Ishikawa (cell line): Measurements from ENCODE around the gene MAP3K1.

Experiments used
- CEBPB ChIP-seq: IDR thresholded peaks from 2 replicates; pipeline ENCODE4 v1.6.1; 2012
- CREB1 ChIP-seq: IDR thresholded peaks from 2 replicates; pipeline ENCODE4 v1.6.1; 2012; ENCODE audit warnings: low read depth
- EGR1 ChIP-seq: IDR thresholded peaks from 2 replicates; pipeline ENCODE4 v1.6.1; 2012
- EP300 ChIP-seq: IDR thresholded peaks from 2 replicates; pipeline ENCODE4 v1.6.1; 2012; ENCODE audit warnings: borderline replicate concordance
- FOXM1 ChIP-seq: IDR thresholded peaks from 2 replicates; pipeline ENCODE4 v1.6.1; 2012; ENCODE audit warnings: low read depth, borderline replicate concordance
- TAF1 ChIP-seq: IDR thresholded peaks from 2 replicates; pipeline ENCODE4 v1.6.1; 2012; ENCODE audit warnings: low read depth, mild to moderate bottlenecking
- TCF12 ChIP-seq: IDR thresholded peaks from 2 replicates; pipeline ENCODE4 v1.6.1; 2012; ENCODE audit warnings: low read depth
- TF ChIP-seq, protein P1 (sequence below): IDR thresholded peaks from 2 replicates; pipeline ENCODE4 v1.6.1; 2012

DNA sequence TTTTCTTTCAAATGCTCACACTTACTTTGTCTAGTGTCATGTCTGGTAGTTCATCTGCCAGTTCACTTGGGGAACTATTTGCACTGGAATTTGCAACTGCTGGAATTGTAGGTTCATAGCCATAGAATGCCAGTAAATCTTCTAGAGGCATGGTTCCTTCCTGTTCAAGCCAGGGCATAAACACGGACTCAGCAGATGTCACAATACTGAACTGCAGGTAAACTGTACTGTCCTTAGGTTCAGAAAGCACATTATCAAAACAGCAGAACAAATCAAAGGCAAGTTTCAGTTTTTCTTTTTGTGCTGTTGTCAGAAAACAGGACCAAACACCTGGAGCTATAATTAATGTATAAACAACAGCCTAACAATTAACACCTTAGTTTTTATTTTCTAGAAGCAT is 123.5 kb downstream of the MAP3K1 start:
- TF ChIP-seq CEBPB (no peak), TAF1 (no peak), TCF12 (no peak), EP300 (no peak), CREB1 (no peak), EGR1 (no peak), FOXM1 (no peak)
- TF ChIP-seq, protein P1, sequence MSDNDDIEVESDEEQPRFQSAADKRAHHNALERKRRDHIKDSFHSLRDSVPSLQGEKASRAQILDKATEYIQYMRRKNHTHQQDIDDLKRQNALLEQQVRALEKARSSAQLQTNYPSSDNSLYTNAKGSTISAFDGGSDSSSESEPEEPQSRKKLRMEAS: no peak
